Endothelial cell of umbilical vein (primary cell): ENCODE data around the gene THY1. TPM values are rescaled to one million over a fixed set of nuclear protein-coding genes. Genes with fewer than 3 reads are reported as not detected.

Experiments used
- BruUV-seq: library from RNA; stranded (reverse); fragments of 400-500 nt; replicated peaks from 2 replicates; lab custom pipeline; 2021; lab: Mats Ljungman, UMichigan
- CTCF ChIA-PET: fragments of 300-600, 350-600 bp; sonication (Branson Sonifier 250); formaldehyde crosslinking; loops from one replicate; lab custom pipeline; 2021; ENCODE audit warnings: antibody characterized with exemption, inconsistent platforms; lab: Charles Lee
- POLR2A ChIA-PET: fragments of 300-600, 350-600 bp; sonication (Branson Sonifier 250); formaldehyde crosslinking; loops from one replicate; lab custom pipeline; 2021; ENCODE audit warnings: antibody characterized with exemption, inconsistent platforms; lab: Charles Lee
- DNase-seq: peaks from one replicate; pipeline ENCODE4 v3.0.0-alpha.2; 2011; ENCODE audit warnings: low read depth, low spot score
- FAIRE-seq: peaks from 2 replicates; lab custom pipeline; 2011; peaks lifted over from hg19 to GRCh38; lab: Jason Lieb, UNC
- H2AFZ ChIP-seq: 2 replicates; pipeline ENCODE4 v1.6.0; 2012; ENCODE audit warnings: low read depth, low read length, control low read depth, inconsistent platforms
- H3K27ac ChIP-seq: 2 replicates; pipeline ENCODE4 v1.5.1; 2011; ENCODE audit warnings: low read depth, mild to moderate bottlenecking, control low read depth, low read length, moderate library complexity; ENCODE audit not compliant: insufficient read depth
- H3K27me3 ChIP-seq, 2 experiments: 2 replicates each; pipeline versions ENCODE4 v1.6.0 to v1.6.1; 2011; ENCODE audit warnings: low read length in 2 of 2, mixed read lengths in 1 of 2; ENCODE audit not compliant: control insufficient read depth in 2 of 2, insufficient read depth in 2 of 2
- H3K36me3 ChIP-seq, 2 experiments: 2 replicates in 1 of 2; 3 replicates in 1 of 2; pipeline ENCODE4 v1.5.1; 2011; ENCODE audit warnings: low read length in 2 of 2, mild to moderate bottlenecking in 1 of 2, moderate library complexity in 1 of 2; ENCODE audit not compliant: control insufficient read depth in 2 of 2, insufficient read depth in 2 of 2; ENCODE audit errors: extremely low read depth in 1 of 2
- H3K4me1 ChIP-seq: 3 replicates; pipeline ENCODE4 v1.5.1; 2011; ENCODE audit warnings: mild to moderate bottlenecking, low read length; ENCODE audit not compliant: control insufficient read depth, insufficient read depth; ENCODE audit errors: extremely low read depth
- H3K4me2 ChIP-seq: 2 replicates; pipeline ENCODE4 v1.6.1; 2011; ENCODE audit warnings: low read length, control low read depth, mixed read lengths; ENCODE audit not compliant: insufficient read depth
- H3K4me3 ChIP-seq, 3 experiments: fragments of 200-600 bp in 1 of 3; sonication (generic), shearing (Covaris generic) in 1 of 3; replicated peaks in 1 of 3; 2 replicates each; pipeline ENCODE4 v1.5.1; 2011 to 2016; ENCODE audit warnings: control low read depth in 3 of 3, low read length in 3 of 3, mild to moderate bottlenecking in 2 of 3, inconsistent platforms in 1 of 3, low read depth in 1 of 3, moderate library complexity in 1 of 3; ENCODE audit not compliant: insufficient read depth in 1 of 3
- H3K79me2 ChIP-seq: 2 replicates; pipeline ENCODE4 v1.6.0; 2012; ENCODE audit warnings: low read length, inconsistent platforms; ENCODE audit not compliant: control insufficient read depth, insufficient read depth
- H3K9ac ChIP-seq: replicated peaks from 2 replicates; pipeline ENCODE3; 2011; ENCODE audit warnings: low read length, control low read depth; ENCODE audit not compliant: insufficient read depth; ENCODE audit errors: extremely low read depth
- H3K9me1 ChIP-seq: replicated peaks from 3 replicates; pipeline ENCODE4 v1.6.0; 2011; ENCODE audit warnings: mild to moderate bottlenecking, low read length; ENCODE audit not compliant: control insufficient read depth, insufficient read depth; ENCODE audit errors: extremely low read depth
- H3K9me3 ChIP-seq: replicated peaks from 2 replicates; pipeline ENCODE4 v1.5.1; 2012; ENCODE audit warnings: low read length, inconsistent platforms; ENCODE audit not compliant: control insufficient read depth, insufficient read depth
- H4K20me1 ChIP-seq: replicated peaks from 2 replicates; pipeline ENCODE3; 2011; ENCODE audit warnings: mild to moderate bottlenecking, low read length; ENCODE audit not compliant: control insufficient read depth, insufficient read depth; ENCODE audit errors: extremely low read depth
- EZH2 ChIP-seq: IDR thresholded peaks from 2 replicates; pipeline ENCODE4 v1.6.1; 2012; ENCODE audit warnings: borderline replicate concordance, low read depth, mild to moderate bottlenecking, moderate library complexity, low read length, inconsistent platforms; ENCODE audit not compliant: severe bottlenecking
- FOS ChIP-seq: IDR thresholded peaks from 2 replicates; pipeline ENCODE4 v1.6.1; 2011; ENCODE audit warnings: mild to moderate bottlenecking, low read length, moderate library complexity, borderline replicate concordance; ENCODE audit not compliant: insufficient read depth
- GATA2 ChIP-seq: IDR thresholded peaks from 2 replicates; pipeline ENCODE4 v1.7.0; 2011; ENCODE audit warnings: low read depth, mild to moderate bottlenecking, moderate library complexity, mixed read lengths, low read length; ENCODE audit not compliant: insufficient read length, insufficient read depth
- JUN ChIP-seq: IDR thresholded peaks from 2 replicates; pipeline ENCODE4 v1.6.1; 2011; ENCODE audit warnings: borderline replicate concordance, low read depth; ENCODE audit not compliant: insufficient read length, insufficient read depth
- MYC ChIP-seq: IDR thresholded peaks from one replicate; pipeline ENCODE4 v1.6.1; 2011; ENCODE audit warnings: mild to moderate bottlenecking, low read depth, low read length
- POLR2A ChIP-seq: IDR thresholded peaks from 2 replicates; pipeline ENCODE4 v1.6.1; 2012; ENCODE audit warnings: low read depth, mild to moderate bottlenecking, control low read depth, low read length
- POLR2AphosphoS5 ChIP-seq: IDR thresholded peaks from 2 replicates; pipeline ENCODE4 v1.6.1; 2012; ENCODE audit warnings: low read depth, mild to moderate bottlenecking, control low read depth, low read length, moderate library complexity; ENCODE audit not compliant: insufficient read depth
- dilution Hi-C: fragments of 300-500 bp; cut with MboI; formaldehyde crosslinking; loops from one replicate; pipeline ENCODE4 v1.15.0; 2019; ENCODE audit warnings: low sequenced_read_pairs; ENCODE audit not compliant: extremely low pct_ligation_motif_present
- intact Hi-C: fragments of 100-400 bp; cut with micrococcal nuclease; formaldehyde crosslinking; loops from one replicate; pipeline ENCODE4 v1.10.0; 2022
- polyA plus RNA-seq, 4 experiments: library from polyadenylated mRNA; depleted of rRNA in 3 of 4; stranded (reverse) in 3 of 4; unstranded in 1 of 4; fragments of >200 nt; gene quantifications; 2 replicates each; pipeline versions ENCODE4 v1.2.1 to v1.2.3, GENCODE V29; 2011 to 2012; ENCODE audit warnings: missing spikeins in 1 of 4
- total RNA-seq: library from RNA; stranded (reverse); gene quantifications from 2 replicates; pipeline ENCODE4 v1.2.3, GENCODE V29; 2021
- TF ChIP-seq, protein P1 (sequence below), 2 donors: IDR thresholded peaks; 1 replicate in 1 of 2; 2 replicates in 1 of 2; pipeline ENCODE4 v1.5.1; 2011; ENCODE audit warnings: low read length in 2 of 2, mild to moderate bottlenecking in 2 of 2, moderate library complexity in 2 of 2, control low read depth in 1 of 2, inconsistent platforms in 1 of 2, low read depth in 1 of 2; ENCODE audit not compliant: insufficient read depth in 1 of 2; ENCODE audit errors: extremely low read depth in 1 of 2
- TF ChIP-seq, protein P2 (sequence below): IDR thresholded peaks from 2 replicates; pipeline ENCODE4 v1.6.1; 2011; ENCODE audit not compliant: insufficient read depth, insufficient read length

The THY1 gene
- total and polyA plus RNA-seq, 2 donors (not counting 3 experiments of a cell fraction or from before 2014, with no cell fraction given) = 0.75 to 1.4 TPM

GRCh38 chr11:119468511-119468910, 45.5 kb upstream of the THY1 start:
- H3K4me2 ChIP-seq = no peak overlapping the region
- DNase-seq (no peak), FAIRE-seq (no peak)
- no peaks in the 10 kb centered on the region for H3K9me1 ChIP-seq
- TF ChIP-seq POLR2AphosphoS5 = no peak
- TF ChIP-seq MYC = no peak
- no peak for TF ChIP-seq GATA2
- no peak for TF ChIP-seq POLR2A
- TF ChIP-seq FOS = no peak
- TF ChIP-seq, protein P1, sequence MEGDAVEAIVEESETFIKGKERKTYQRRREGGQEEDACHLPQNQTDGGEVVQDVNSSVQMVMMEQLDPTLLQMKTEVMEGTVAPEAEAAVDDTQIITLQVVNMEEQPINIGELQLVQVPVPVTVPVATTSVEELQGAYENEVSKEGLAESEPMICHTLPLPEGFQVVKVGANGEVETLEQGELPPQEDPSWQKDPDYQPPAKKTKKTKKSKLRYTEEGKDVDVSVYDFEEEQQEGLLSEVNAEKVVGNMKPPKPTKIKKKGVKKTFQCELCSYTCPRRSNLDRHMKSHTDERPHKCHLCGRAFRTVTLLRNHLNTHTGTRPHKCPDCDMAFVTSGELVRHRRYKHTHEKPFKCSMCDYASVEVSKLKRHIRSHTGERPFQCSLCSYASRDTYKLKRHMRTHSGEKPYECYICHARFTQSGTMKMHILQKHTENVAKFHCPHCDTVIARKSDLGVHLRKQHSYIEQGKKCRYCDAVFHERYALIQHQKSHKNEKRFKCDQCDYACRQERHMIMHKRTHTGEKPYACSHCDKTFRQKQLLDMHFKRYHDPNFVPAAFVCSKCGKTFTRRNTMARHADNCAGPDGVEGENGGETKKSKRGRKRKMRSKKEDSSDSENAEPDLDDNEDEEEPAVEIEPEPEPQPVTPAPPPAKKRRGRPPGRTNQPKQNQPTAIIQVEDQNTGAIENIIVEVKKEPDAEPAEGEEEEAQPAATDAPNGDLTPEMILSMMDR (IDR thresholded peaks at IDR 0.05; ENCODE audit: extremely low read depth in 1 of 2, insufficient read depth in 1 of 2, low read depth in 1 of 2, low read length in 2 of 2) = no peak
- no peak for TF ChIP-seq JUN
- TF ChIP-seq EZH2 = no peak
- TF ChIP-seq, protein P2, sequence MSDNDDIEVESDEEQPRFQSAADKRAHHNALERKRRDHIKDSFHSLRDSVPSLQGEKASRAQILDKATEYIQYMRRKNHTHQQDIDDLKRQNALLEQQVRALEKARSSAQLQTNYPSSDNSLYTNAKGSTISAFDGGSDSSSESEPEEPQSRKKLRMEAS = no peak
- no peaks in the 10 kb centered on the region for H3K4me1 ChIP-seq
- POLR2A ChIA-PET = no interaction called here
- no peaks in the 10 kb centered on the region for H3K79me2 ChIP-seq
- intact Hi-C loops = loop anchor here (10.0 kb wide), 1 partner anchor 314 kb away; no protein-coding TSS in a partner anchor
- no peaks in the 10 kb centered on the region for H3K36me3 ChIP-seq
- H3K4me3 ChIP-seq = no peak overlapping the region
- CTCF ChIA-PET = interaction anchor here (1.4 to 1.6 kb wide), 3 partner anchors 8 to 113 kb away, joined by 3 to 5 read pairs (median 4); no protein-coding TSS in a partner anchor
- no peak overlapping the region for H3K27ac ChIP-seq
- dilution Hi-C loops = no loop called here
- H4K20me1 ChIP-seq = no peaks in the 10 kb centered on the region
- no TSS peak for BruUV-seq
- peaks cover 2 to 5% of the 10 kb centered on the region in 2 experiments for H3K27me3 ChIP-seq
- H3K9ac ChIP-seq = no peak overlapping the region
- H3K9me3 ChIP-seq = no peaks in the 10 kb centered on the region
- H2AFZ ChIP-seq = no peak overlapping the region
